Caco-2 (cell line): ENCODE data around the gene BCKDK. TPM values are rescaled to one million over a fixed set of nuclear protein-coding genes. Genes with fewer than 3 reads are reported as not detected.

Source experiments
- BruUV-seq: library from RNA; stranded (reverse); fragments of 400-500 nt; replicated peaks from 2 replicates; lab custom pipeline; 2021; lab: Mats Ljungman, UMichigan
- CTCF ChIA-PET: fragments of 300-600 bp; sonication (Branson Sonifier 250); formaldehyde crosslinking; loops from one replicate; lab custom pipeline; 2022; ENCODE audit warnings: antibody characterized with exemption; lab: Charles Lee
- POLR2A ChIA-PET: fragments of 300-600 bp; sonication (Branson Sonifier 250); formaldehyde crosslinking; loops from one replicate; lab custom pipeline; 2022; ENCODE audit warnings: antibody characterized with exemption; lab: Charles Lee
- DNase-seq, 2 experiments: peaks; one replicate each; pipeline versions ENCODE4 v3.0.0 to v3.0.0-alpha.2; 2020 to 2022
- H3K27me3 ChIP-seq: replicated peaks from 2 replicates; pipeline ENCODE4 v1.6.0; 2011; ENCODE audit warnings: low read length; ENCODE audit not compliant: control insufficient read depth, insufficient read depth
- H3K36me3 ChIP-seq: 2 replicates; pipeline ENCODE4 v1.5.1; 2011; ENCODE audit warnings: low read length; ENCODE audit not compliant: control insufficient read depth, insufficient read depth
- H3K4me1 ChIP-seq: fragments of 250-450 bp; sonication (Bioruptor Pico); 2 replicates; pipeline ENCODE4 v1.5.1; 2020; ENCODE audit warnings: mild to moderate bottlenecking
- H3K4me3 ChIP-seq: 2 replicates; pipeline ENCODE4 v1.5.1; 2011; ENCODE audit warnings: low read depth, mild to moderate bottlenecking, control low read depth, low read length
- H3K9me3 ChIP-seq: fragments of 250-450 bp; sonication (Bioruptor Pico); 2 replicates; pipeline ENCODE4 v1.5.1; 2020; ENCODE audit warnings: mild to moderate bottlenecking, moderate library complexity
- H3K27ac Mint-ChIP-seq: one replicate; pipeline ENCODE4 v1.8.0; 2022; ENCODE audit warnings: mixed read lengths; ENCODE audit not compliant: unreplicated experiment
- H3K27me3 Mint-ChIP-seq: one replicate; pipeline ENCODE4 v1.8.0; 2022; ENCODE audit warnings: mixed read lengths; ENCODE audit not compliant: insufficient read depth, unreplicated experiment
- H3K36me3 Mint-ChIP-seq: one replicate; pipeline ENCODE4 v1.8.0; 2022; ENCODE audit warnings: mild to moderate bottlenecking, mixed read lengths; ENCODE audit not compliant: insufficient read depth, unreplicated experiment
- H3K4me1 Mint-ChIP-seq: one replicate; pipeline ENCODE4 v1.8.0; 2022; ENCODE audit warnings: low read depth, mixed read lengths; ENCODE audit not compliant: unreplicated experiment
- H3K4me3 Mint-ChIP-seq: one replicate; pipeline ENCODE4 v1.8.0; 2022; ENCODE audit warnings: mild to moderate bottlenecking, moderate library complexity, mixed read lengths; ENCODE audit not compliant: unreplicated experiment
- H3K9me3 Mint-ChIP-seq: one replicate; pipeline ENCODE4 v1.8.0; 2022; ENCODE audit warnings: mixed read lengths; ENCODE audit not compliant: unreplicated experiment
- intact Hi-C: fragments of 100-400 bp; cut with micrococcal nuclease; formaldehyde crosslinking; loops from one replicate; pipeline ENCODE4 v1.10.0; 2022; ENCODE audit not compliant: unreplicated experiment
- total RNA-seq: library from RNA; stranded (reverse); gene quantifications from 2 replicates; pipeline ENCODE4 v1.2.3, GENCODE V29; 2022
- TF ChIP-seq, protein P1 (sequence below), 2 experiments: fragments of 200-600 bp in 1 of 2; IDR thresholded peaks; 1 replicate in 1 of 2; 2 replicates in 1 of 2; pipeline versions ENCODE4 v1.5.1 to v1.8.0; 2011 to 2022; ENCODE audit warnings: antibody characterized with exemption in 1 of 2, control low read depth in 1 of 2, inconsistent platforms in 1 of 2, low read depth in 1 of 2, low read length in 1 of 2, mild to moderate bottlenecking in 1 of 2, moderate library complexity in 1 of 2; ENCODE audit not compliant: insufficient read depth in 1 of 2, severe bottlenecking in 1 of 2, unreplicated experiment in 1 of 2

Gene BCKDK
- total RNA-seq, 1 experiment from 2014 or later: 34.1 TPM

DNA sequence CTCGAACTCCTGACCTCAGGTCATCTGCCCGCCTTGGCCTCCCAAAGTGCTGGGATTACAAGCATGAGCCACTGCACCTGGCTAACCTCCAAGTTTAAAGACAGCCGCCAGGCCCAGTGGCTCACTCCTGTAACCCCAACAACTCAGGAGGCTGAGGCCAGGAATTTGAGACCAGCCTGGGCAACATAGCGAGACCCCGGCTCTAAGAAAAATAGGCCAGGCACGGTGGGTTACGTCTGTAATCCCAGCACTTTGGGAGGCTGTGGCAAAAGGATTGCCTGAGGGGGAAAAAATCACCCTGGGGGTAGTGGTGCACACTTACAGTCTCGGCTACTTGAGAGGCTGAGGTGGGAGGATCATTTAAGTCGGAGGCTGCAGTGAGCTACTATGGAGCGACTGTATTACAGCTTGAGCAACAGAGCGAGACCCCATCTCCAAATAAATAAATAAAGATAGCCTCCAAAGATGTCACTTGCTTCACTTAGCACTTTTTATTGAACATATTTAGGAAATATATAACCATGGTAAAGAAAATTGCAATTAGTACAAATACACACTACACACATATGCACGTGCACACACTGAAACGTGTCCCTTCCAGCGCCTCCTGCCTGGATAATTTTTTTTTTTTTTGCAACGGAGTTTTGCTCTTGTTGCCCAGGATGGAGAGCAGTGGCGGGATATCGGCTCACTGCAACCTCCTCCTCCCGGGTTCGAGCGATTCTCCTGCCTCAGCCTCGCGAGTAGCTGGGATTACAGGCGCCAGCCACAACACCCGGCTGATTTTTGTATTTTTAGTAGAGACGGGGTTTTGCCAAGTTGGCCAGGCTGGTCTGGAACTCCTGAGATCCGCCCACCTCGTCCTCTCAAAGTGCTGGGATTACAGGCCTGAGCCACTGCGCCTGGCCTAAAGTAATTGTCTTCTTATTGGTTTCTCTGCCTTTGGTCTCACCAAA lies 1.4 kb upstream of the BCKDK start:
- TF ChIP-seq, protein P1, sequence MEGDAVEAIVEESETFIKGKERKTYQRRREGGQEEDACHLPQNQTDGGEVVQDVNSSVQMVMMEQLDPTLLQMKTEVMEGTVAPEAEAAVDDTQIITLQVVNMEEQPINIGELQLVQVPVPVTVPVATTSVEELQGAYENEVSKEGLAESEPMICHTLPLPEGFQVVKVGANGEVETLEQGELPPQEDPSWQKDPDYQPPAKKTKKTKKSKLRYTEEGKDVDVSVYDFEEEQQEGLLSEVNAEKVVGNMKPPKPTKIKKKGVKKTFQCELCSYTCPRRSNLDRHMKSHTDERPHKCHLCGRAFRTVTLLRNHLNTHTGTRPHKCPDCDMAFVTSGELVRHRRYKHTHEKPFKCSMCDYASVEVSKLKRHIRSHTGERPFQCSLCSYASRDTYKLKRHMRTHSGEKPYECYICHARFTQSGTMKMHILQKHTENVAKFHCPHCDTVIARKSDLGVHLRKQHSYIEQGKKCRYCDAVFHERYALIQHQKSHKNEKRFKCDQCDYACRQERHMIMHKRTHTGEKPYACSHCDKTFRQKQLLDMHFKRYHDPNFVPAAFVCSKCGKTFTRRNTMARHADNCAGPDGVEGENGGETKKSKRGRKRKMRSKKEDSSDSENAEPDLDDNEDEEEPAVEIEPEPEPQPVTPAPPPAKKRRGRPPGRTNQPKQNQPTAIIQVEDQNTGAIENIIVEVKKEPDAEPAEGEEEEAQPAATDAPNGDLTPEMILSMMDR (IDR thresholded peaks at IDR 0.05; ENCODE audit: insufficient read depth in 1 of 2, low read depth in 1 of 2, low read length in 1 of 2, severe bottlenecking in 1 of 2, unreplicated experiment in 1 of 2): no peak
- peaks cover 9% of the 10 kb centered on the region for H3K9me3 Mint-ChIP-seq
- Histone ChIP-seq H3K36me3 (no peaks in the 10 kb centered on the region), H3K27me3 (no peaks in the 10 kb centered on the region), H3K9me3 (no peaks in the 10 kb centered on the region), H3K4me3 (no peak overlapping the region), H3K4me1 (no peaks in the 10 kb centered on the region)
- peaks cover 6% of the 10 kb centered on the region for H3K4me1 Mint-ChIP-seq
- ChIA-PET POLR2A (no interaction called here), CTCF (interaction anchor here (0.6 kb wide), 1 partner anchor 320 kb away, joined by 4 read pairs; no protein-coding TSS in a partner anchor)
- peaks cover 13% of the 10 kb centered on the region for H3K36me3 Mint-ChIP-seq
- no peaks in the 10 kb centered on the region for H3K27me3 Mint-ChIP-seq
- intact Hi-C loops: loop anchor here (5.0 kb wide), 1 partner anchor 36 kb away; no protein-coding TSS in a partner anchor
- BruUV-seq: no TSS peak
- no peak overlapping the region for H3K27ac Mint-ChIP-seq
- no peak for DNase-seq
- H3K4me3 Mint-ChIP-seq: no peak overlapping the region

DNA sequence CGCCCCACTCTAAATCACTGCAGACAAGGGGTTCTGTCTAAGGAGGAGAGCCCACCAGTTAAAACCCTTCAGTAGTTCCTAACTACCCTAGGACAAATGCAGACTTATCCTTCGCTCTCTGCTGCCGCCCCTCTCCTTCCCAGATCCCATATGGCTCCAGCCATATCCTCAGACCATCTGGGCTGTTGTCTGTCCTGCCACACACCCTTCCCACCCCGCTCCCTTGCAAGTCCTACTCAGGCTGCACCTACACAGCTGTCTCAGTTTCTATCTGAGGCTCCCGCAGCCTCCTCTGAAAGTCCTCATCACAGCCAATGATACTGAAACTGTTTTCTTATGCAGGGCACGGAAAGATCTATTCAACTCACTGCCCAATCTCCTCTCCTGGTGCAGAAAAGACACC lies 720 bp upstream of the BCKDK start:
- Histone ChIP-seq H3K27me3 (no peaks in the 10 kb centered on the region), H3K36me3 (no peaks in the 10 kb centered on the region), H3K9me3 (no peaks in the 10 kb centered on the region), H3K4me1 (no peaks in the 10 kb centered on the region), H3K4me3 (peak overlapping the region; percentile 97; the same call in 1 of the 2 replicates)
- CTCF ChIA-PET: interaction anchor here (0.5 kb wide), 1 partner anchor 27 kb away, joined by 3 read pairs; no protein-coding TSS in a partner anchor
- TF ChIP-seq, protein P1 (IDR thresholded peaks at IDR 0.05; ENCODE audit: insufficient read depth in 1 of 2, low read depth in 1 of 2, low read length in 1 of 2, severe bottlenecking in 1 of 2, unreplicated experiment in 1 of 2): no peak
- BruUV-seq: no TSS peak
- DNase-seq: no peak
- peaks cover 13% of the 10 kb centered on the region for H3K36me3 Mint-ChIP-seq
- POLR2A ChIA-PET: no interaction called here
- no peaks in the 10 kb centered on the region for H3K27me3 Mint-ChIP-seq
- H3K27ac Mint-ChIP-seq: no peak overlapping the region
- peak overlapping the region; percentile 79 for H3K4me3 Mint-ChIP-seq
- intact Hi-C loops: loop anchor here (5.0 kb wide), 1 partner anchor 35 kb away; no protein-coding TSS in a partner anchor
- H3K9me3 Mint-ChIP-seq: peaks cover 9% of the 10 kb centered on the region
- peaks cover 6% of the 10 kb centered on the region for H3K4me1 Mint-ChIP-seq

DNA sequence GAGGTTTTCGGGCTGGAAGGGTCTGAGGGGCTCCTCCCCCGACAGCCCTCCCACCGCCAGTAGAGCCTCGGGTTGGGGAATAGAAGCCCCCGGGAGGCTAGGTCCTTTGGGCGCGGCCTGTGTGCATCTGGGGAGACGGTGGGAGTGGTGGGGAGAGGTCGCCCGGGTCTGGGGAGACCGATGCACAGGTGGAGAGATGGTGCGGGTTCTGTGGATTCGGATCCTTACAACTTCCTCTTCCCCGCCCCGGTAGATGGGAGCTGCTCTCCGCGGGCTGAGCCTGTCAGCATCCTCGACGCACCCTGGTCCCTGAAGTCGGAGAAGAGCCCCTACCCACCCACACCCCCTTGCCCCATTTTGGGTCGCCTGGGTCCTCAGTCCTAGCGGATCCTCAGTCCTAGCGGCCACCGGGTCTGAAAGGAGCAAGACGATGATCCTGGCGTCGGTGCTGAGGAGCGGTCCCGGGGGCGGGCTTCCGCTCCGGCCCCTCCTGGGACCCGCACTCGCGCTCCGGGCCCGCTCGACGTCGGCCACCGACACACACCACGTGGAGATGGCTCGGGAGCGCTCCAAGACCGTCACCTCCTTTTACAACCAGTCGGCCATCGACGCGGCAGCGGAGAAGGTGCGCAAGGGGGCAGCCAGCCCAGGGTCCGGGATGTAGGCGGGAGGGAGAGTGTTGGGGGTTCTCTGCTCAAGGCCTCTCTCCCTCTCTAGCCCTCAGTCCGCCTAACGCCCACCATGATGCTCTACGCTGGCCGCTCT lies 790 bp downstream of the BCKDK start:
- H3K36me3 ChIP-seq: no peaks in the 10 kb centered on the region
- H3K9me3 ChIP-seq: no peaks in the 10 kb centered on the region
- Mint-ChIP-seq H3K27ac (peak overlapping the region; percentile 59), H3K9me3 (no peaks in the 10 kb centered on the region), H3K4me3 (peak overlapping the region; percentile 79), H3K4me1 (peaks cover 12% of the 10 kb centered on the region), H3K27me3 (no peaks in the 10 kb centered on the region), H3K36me3 (peaks cover 13% of the 10 kb centered on the region)
- intact Hi-C loops: loop anchor here (5.0 kb wide), 1 partner anchor 33 kb away; no protein-coding TSS in a partner anchor
- no peaks in the 10 kb centered on the region for H3K27me3 ChIP-seq
- TF ChIP-seq, protein P1 (IDR thresholded peaks at IDR 0.05; ENCODE audit: insufficient read depth in 1 of 2, low read depth in 1 of 2, low read length in 1 of 2, severe bottlenecking in 1 of 2, unreplicated experiment in 1 of 2): no peak
- ChIA-PET POLR2A (no interaction called here), CTCF (no interaction called here)
- DNase-seq: no peak
- BruUV-seq: TSS peak; percentile 29
- H3K4me3 ChIP-seq: peak overlapping the region; percentile 97
- H3K4me1 ChIP-seq: peaks cover 8% of the 10 kb centered on the region
